ENCODE measurements around the gene LUZP2. TPM values are rescaled to one million over a fixed set of nuclear protein-coding genes. Genes with fewer than 3 reads are reported as not detected.
A peak's percentile ranks its signal among the peaks of the same experiment; 100 is the strongest.

Gene LUZP2
- polyA plus RNA-seq, 3 donors = 1.7 to 1.9 (median 1.9) TPM

- DNase-seq (ENCODE audit: extremely low read depth in 1 of 11, low read depth in 9 of 11, low spot score in 4 of 11) = no peak
Measured at GRCh38 chr11:24687531-24688147, 190.8 kb downstream of the LUZP2 start.

GRCh38 chr11:24688981-24689380 lies 192.1 kb downstream of the LUZP2 start:
- no peak for DNase-seq (ENCODE audit: extremely low read depth in 1 of 11, low read depth in 9 of 11, low spot score in 4 of 11)

- DNase-seq (ENCODE audit: extremely low read depth in 1 of 11, low read depth in 9 of 11, low spot score in 4 of 11) = no peak
Measured at GRCh38 chr11:24697522-24698111, 200.8 kb downstream of the LUZP2 start.

- no peak for DNase-seq (ENCODE audit: extremely low read depth in 1 of 11, low read depth in 9 of 11, low spot score in 4 of 11)
Measured at GRCh38 chr11:24704716-24705115, 207.9 kb downstream of the LUZP2 start.

- no peak for DNase-seq (ENCODE audit: extremely low read depth in 1 of 11, low read depth in 9 of 11, low spot score in 4 of 11)
Measured at GRCh38 chr11:24705474-24705873, 208.6 kb downstream of the LUZP2 start.

- no peak for DNase-seq (ENCODE audit: extremely low read depth in 1 of 11, low read depth in 9 of 11, low spot score in 4 of 11)
Measured at GRCh38 chr11:24708616-24709015, 211.8 kb downstream of the LUZP2 start.

- no peak for DNase-seq (ENCODE audit: extremely low read depth in 1 of 11, low read depth in 9 of 11, low spot score in 4 of 11)
Measured at GRCh38 chr11:24709928-24710565, 213.2 kb downstream of the LUZP2 start.

- DNase-seq (ENCODE audit: extremely low read depth in 1 of 11, low read depth in 9 of 11, low spot score in 4 of 11) = no peak
Measured at GRCh38 chr11:24714601-24715000, 217.7 kb downstream of the LUZP2 start.

- no peak for DNase-seq (ENCODE audit: extremely low read depth in 1 of 11, low read depth in 9 of 11, low spot score in 4 of 11)
Measured at GRCh38 chr11:24716403-24716802, 219.6 kb downstream of the LUZP2 start.

- no peak for DNase-seq (ENCODE audit: extremely low read depth in 1 of 11, low read depth in 9 of 11, low spot score in 4 of 11)
Measured at GRCh38 chr11:24723231-24723630, 226.4 kb downstream of the LUZP2 start.

GRCh38 chr11:24731554-24731953 lies 234.7 kb downstream of the LUZP2 start:
- no peak for DNase-seq (ENCODE audit: extremely low read depth in 1 of 11, low read depth in 9 of 11, low spot score in 4 of 11)

GRCh38 chr11:24734742-24735237 lies 237.9 kb downstream of the LUZP2 start:
- DNase-seq (ENCODE audit: extremely low read depth in 1 of 11, low read depth in 9 of 11, low spot score in 4 of 11) = no peak

- DNase-seq (ENCODE audit: extremely low read depth in 1 of 11, low read depth in 9 of 11, low spot score in 4 of 11) = no peak
Measured at GRCh38 chr11:24738972-24739371, 242.1 kb downstream of the LUZP2 start.

GRCh38 chr11:24739637-24740036 lies 242.8 kb downstream of the LUZP2 start:
- no peak for DNase-seq (ENCODE audit: extremely low read depth in 1 of 11, low read depth in 9 of 11, low spot score in 4 of 11)

- no peak for DNase-seq (ENCODE audit: extremely low read depth in 1 of 11, low read depth in 9 of 11, low spot score in 4 of 11)
Measured at GRCh38 chr11:24747275-24748251, 250.7 kb downstream of the LUZP2 start.

- no peak for DNase-seq (ENCODE audit: extremely low read depth in 1 of 11, low read depth in 9 of 11, low spot score in 4 of 11)
Measured at GRCh38 chr11:24748261-24748660, 251.4 kb downstream of the LUZP2 start.

GRCh38 chr11:24754406-24754805 lies 257.6 kb downstream of the LUZP2 start:
- DNase-seq (ENCODE audit: extremely low read depth in 1 of 11, low read depth in 9 of 11, low spot score in 4 of 11) = no peak

GRCh38 chr11:24755260-24755839 lies 258.5 kb downstream of the LUZP2 start:
- peak in 8 of 11 donors; percentile 3 to 27 (median 11) for DNase-seq (ENCODE audit: extremely low read depth in 1 of 11, low read depth in 9 of 11, low spot score in 4 of 11)

- DNase-seq (ENCODE audit: extremely low read depth in 1 of 11, low read depth in 9 of 11, low spot score in 4 of 11) = no peak
Measured at GRCh38 chr11:24759742-24760141, 262.9 kb downstream of the LUZP2 start.

Measured in renal cortex interstitium (tissue), 11 donors.